Omental fat pad (tissue), 4 donors: ENCODE data around the gene ZSWIM6. TPM values are rescaled to one million over a fixed set of nuclear protein-coding genes. Genes with fewer than 3 reads are reported as not detected.

Experiments used
- ATAC-seq: fragments of 150-250 bp; one replicate; pipeline ENCODE4 v1.9.1; 2016; ENCODE audit warnings: mild to moderate bottlenecking, moderate library complexity; ENCODE audit not compliant: low FRiP score
- DNase-seq: peaks from one replicate; pipeline ENCODE4 v3.0.0-alpha.2; 2019; ENCODE audit warnings: low spot score
- total RNA-seq, 4 donors: library from RNA; depleted of rRNA; stranded (reverse); fragments of >200 nt; gene quantifications; one replicate each; pipeline ENCODE4 v1.1.0, GENCODE V29; 2016
- TF ChIP-seq, protein P1 (sequence below), 3 donors: fragments of 450-650 bp; IDR thresholded peaks; one replicate each; pipeline ENCODE4 v1.5.1; 2016 to 2017; ENCODE audit warnings: antibody characterized with exemption in 3 of 3, mild to moderate bottlenecking in 3 of 3, moderate library complexity in 2 of 3

Gene ZSWIM6
- total RNA-seq, 4 donors from 2014 or later = 9.7 to 31.1 (median 18.6) TPM

DNA sequence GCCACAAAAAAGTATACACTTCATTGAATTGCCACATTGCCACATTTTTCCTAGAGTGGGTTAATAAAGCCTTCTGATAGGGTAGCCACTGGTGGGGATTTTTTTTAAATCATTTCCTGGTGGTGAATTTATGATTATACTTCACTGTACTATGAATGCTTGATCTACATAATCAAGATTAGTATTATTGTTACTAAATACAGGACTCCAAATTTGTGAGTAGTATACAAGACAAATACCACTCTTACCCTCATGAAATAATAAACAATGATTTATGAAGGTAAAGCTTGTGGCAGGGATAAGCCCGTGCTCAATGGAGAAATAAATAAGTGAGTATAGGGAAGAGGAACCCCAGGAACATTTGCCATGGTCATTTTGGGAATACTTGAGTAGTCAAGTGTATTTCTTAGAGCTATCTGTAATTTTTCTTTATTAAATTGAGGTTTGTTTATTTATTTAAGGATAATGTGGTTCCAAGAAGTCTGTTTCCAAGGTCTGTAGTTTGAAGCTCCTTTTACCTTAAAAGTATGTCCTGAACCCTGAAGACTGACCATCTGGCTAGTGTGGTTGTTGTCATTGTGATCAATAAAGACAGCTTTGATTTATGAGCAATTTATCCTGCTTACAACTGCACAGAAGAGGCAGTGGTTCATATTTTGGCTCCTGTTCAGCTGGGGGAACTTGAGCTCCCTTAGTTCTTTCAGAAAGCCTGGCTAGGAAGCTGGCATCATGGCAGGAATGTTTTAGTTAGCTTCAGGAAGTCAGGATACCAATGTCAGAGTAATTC, 118.6 kb downstream of the ZSWIM6 start:
- TF ChIP-seq, protein P1, sequence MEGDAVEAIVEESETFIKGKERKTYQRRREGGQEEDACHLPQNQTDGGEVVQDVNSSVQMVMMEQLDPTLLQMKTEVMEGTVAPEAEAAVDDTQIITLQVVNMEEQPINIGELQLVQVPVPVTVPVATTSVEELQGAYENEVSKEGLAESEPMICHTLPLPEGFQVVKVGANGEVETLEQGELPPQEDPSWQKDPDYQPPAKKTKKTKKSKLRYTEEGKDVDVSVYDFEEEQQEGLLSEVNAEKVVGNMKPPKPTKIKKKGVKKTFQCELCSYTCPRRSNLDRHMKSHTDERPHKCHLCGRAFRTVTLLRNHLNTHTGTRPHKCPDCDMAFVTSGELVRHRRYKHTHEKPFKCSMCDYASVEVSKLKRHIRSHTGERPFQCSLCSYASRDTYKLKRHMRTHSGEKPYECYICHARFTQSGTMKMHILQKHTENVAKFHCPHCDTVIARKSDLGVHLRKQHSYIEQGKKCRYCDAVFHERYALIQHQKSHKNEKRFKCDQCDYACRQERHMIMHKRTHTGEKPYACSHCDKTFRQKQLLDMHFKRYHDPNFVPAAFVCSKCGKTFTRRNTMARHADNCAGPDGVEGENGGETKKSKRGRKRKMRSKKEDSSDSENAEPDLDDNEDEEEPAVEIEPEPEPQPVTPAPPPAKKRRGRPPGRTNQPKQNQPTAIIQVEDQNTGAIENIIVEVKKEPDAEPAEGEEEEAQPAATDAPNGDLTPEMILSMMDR (IDR thresholded peaks at IDR 0.05) = no peak
- DNase-seq = no peak
- ATAC-seq = peak; percentile 60

DNA sequence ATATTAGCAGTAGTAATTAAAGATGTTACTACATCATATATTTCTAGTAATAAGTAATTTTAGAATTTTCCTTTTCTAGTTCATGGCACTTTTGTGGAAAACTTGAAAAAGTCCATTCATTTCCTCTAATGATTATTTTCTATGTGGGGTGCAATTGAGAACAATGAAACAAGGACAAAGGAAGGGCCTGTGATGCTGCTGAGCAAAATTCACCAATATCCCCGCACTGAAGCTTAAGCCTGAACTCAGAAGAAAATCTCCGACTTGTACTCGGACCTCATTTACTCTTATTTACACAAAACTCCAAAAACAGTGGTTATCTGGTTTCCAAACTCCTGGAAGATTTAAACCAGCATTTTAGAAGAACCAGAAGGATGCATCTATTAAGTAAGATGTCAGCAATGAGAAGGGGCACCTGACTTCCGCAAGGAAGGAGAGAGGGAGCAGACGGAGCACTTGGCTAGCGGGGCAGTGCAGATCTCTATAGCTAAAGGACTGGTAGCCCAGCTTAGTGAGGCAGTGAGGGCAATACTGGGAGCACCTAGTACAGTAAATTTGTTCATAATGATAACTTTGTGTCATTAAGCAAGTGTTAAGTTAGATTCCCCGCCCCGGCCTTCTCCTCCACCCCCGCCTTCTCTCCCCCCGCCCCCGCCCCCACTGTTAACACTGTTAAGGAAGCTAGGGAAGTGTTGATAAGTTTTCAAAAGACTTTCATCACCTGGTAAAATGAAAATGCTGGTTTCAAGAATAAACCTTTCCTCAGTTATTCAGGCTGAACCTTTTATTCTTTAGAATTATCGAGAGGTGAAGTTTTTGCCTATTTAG, 123.3 kb downstream of the ZSWIM6 start:
- TF ChIP-seq, protein P1 (IDR thresholded peaks at IDR 0.05) = no peak
- no peak for ATAC-seq
- DNase-seq = no peak

DNA sequence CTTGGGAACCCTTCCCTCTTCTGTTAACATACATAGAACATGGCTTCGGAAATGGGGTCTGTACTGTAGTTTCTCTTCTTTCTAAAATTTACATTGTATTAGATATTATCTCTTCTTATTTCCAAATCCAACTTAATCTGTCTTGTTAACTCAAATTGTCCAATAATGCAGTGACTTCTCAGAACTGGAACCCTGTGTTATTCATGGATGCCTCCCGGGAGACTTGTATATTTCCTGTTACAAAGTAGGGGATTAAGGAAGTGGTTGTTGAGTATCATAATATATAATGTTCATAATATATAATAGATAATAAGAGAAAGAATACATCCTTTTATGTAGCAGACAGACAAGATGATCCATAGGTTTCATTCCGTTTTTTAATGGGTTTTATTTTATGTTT, 128.4 kb downstream of the ZSWIM6 start:
- DNase-seq (no peak), ATAC-seq (no peak)
- TF ChIP-seq, protein P1 (IDR thresholded peaks at IDR 0.05) = no peak

DNA sequence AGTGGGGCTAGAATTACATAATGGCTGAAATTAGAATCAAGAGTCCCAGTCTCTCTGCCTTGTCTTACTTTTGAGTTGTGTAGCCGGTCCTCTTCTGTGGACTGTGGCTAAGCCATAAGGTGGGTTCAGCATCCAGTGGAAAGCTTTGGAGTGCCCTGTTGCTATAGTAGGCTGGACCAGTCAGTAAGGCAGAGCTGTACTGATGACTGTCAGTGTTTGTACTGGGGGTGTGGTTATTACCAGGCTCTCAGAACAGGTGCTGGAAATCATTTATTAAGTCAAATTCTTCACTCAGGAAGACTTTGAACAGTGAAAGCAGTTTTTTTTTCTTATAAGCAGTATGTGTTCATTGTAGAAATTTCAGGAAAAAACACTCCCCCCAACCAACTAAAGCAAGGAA, 129.4 kb downstream of the ZSWIM6 start:
- TF ChIP-seq, protein P1 (IDR thresholded peaks at IDR 0.05) = no peak
- ATAC-seq = no peak
- DNase-seq = no peak

DNA sequence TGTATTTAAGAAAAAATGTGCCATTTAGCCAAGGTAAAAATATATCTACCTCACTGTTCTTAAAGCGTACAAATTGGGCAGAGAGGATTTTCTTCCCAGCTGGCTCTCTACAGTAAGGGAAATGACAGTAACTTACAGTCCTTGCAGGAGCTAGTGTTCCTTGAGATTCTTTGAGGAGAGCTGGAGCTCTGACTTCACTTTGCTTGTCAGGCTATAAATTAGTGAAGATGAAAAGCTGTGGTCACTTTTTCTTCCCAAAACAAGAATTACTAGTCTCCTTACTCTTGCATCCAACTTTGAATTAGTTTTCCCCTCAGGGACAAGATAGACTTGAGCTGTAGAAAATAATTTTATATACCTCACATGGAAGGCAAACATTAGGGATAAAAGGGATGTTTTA, 129.9 kb downstream of the ZSWIM6 start:
- no peak for ATAC-seq
- DNase-seq = no peak
- TF ChIP-seq, protein P1 (IDR thresholded peaks at IDR 0.05) = no peak

DNA sequence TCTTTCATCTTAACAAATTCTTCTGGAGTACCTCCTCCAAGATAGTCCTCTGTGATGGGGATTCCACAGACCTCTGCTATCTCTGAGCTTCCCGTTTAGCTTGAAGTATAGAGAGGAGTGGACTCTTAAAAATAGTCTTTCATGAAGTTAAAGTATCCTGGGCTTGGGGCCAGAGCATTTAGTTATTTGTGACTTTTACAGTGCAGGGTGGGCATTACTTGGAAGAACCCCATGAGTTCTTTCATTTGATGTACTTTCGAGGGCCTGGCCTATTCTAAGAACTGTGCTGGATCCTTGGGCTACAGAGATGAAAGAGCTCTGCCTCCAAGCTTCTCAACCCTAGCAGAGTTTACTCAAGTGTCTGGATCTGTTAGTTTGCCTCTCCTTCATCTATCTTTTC, 131.5 kb downstream of the ZSWIM6 start:
- DNase-seq (no peak), ATAC-seq (no peak)
- TF ChIP-seq, protein P1 (IDR thresholded peaks at IDR 0.05) = no peak
